GM18951 (cell line): ENCODE measurements around the gene KCP.

Experiments
- POLR2A ChIP-seq: IDR thresholded peaks from 4 replicates; pipeline ENCODE4 v1.6.1; 2011; ENCODE audit warnings: mild to moderate bottlenecking; ENCODE audit not compliant: insufficient read length, insufficient read depth; ENCODE audit errors: extremely low read depth
- in situ Hi-C: fragments of 300-500 bp; cut with MboI; formaldehyde crosslinking; loops from one replicate; pipeline ENCODE4 v1.12.0; 2022; ENCODE audit warnings: low sequenced_read_pairs, mixed read lengths, inconsistent platforms; ENCODE audit not compliant: unreplicated experiment

KCP gene

GRCh38 chr7:128903621-128904361, 6.7 kb downstream of the KCP start:
- no peak for TF ChIP-seq POLR2A
- in situ Hi-C loops, result loop anchor here (10.0 kb wide), 1 partner anchor 191 kb away; no protein-coding TSS in a partner anchor

GRCh38 chr7:128902761-128903585, 7.5 kb downstream of the KCP start:
- in situ Hi-C loops, result loop anchor here (10.0 kb wide), 1 partner anchor 192 kb away; no protein-coding TSS in a partner anchor
- no peak for TF ChIP-seq POLR2A

- in situ Hi-C loops, result loop anchor here (10.0 kb wide), 1 partner anchor 195 kb away; no protein-coding TSS in a partner anchor
- no peak for TF ChIP-seq POLR2A
Observed at GRCh38 chr7:128900237-128900636, 10.3 kb downstream of the KCP start.

- no peak for TF ChIP-seq POLR2A
- in situ Hi-C loops, result no loop called here
Observed at GRCh38 chr7:128899392-128899791, 11.1 kb downstream of the KCP start.

- no peak for TF ChIP-seq POLR2A
- in situ Hi-C loops, result no loop called here
Observed at GRCh38 chr7:128895320-128895719, 15.2 kb downstream of the KCP start.

- TF ChIP-seq POLR2A, result no peak
- in situ Hi-C loops, result no loop called here
Observed at GRCh38 chr7:128894101-128894440, 16.4 kb downstream of the KCP start.

GRCh38 chr7:128893251-128894100, 17.0 kb downstream of the KCP start:
- TF ChIP-seq POLR2A, result no peak
- in situ Hi-C loops, result no loop called here

- no peak for TF ChIP-seq POLR2A
- in situ Hi-C loops, result no loop called here
Observed at GRCh38 chr7:128892521-128893250, 17.8 kb downstream of the KCP start.

- no peak for TF ChIP-seq POLR2A
- in situ Hi-C loops, result no loop called here
Observed at GRCh38 chr7:128891942-128892269, 18.6 kb downstream of the KCP start.

- in situ Hi-C loops, result no loop called here
Observed at GRCh38 chr7:128891110-128891941, 19.2 kb downstream of the KCP start.

GRCh38 chr7:128890306-128891109, 20.0 kb downstream of the KCP start:
- in situ Hi-C loops, result no loop called here
- TF ChIP-seq POLR2A, result no peak

More at GRCh38 chr7:128891110-128891941, 19.2 kb downstream of the KCP start:
- no peak for TF ChIP-seq POLR2A
